Measurements from ENCODE around the gene DSCAM.

GRCh38 chr21:40014394-40014793, 832.6 kb downstream of the DSCAM start:
- no peak for TF ChIP-seq POLR2AphosphoS5 (IDR thresholded peaks at IDR 0.05; ENCODE audit: low read depth, low read length)
- TF ChIP-seq POLR2A (IDR thresholded peaks at IDR 0.05; ENCODE audit: low read depth, low read length): no peak
- no peak for TF ChIP-seq TAF1 (IDR thresholded peaks at IDR 0.05; ENCODE audit: borderline replicate concordance, low read depth, low read length)
